DND-41 (cell line): ENCODE results near the gene FHOD1.

Source experiments
- ATAC-seq: fragments of 200-7000 bp; cut with Tn5 transposase; 3 replicates; pipeline ENCODE4 v1.9.1; 2021; ENCODE audit warnings: low read depth; ENCODE audit not compliant: insufficient read depth
- DNase-seq: peaks from one replicate; pipeline ENCODE4 v3.0.0-alpha.2; 2020
- H2AFZ ChIP-seq: 2 replicates; pipeline ENCODE4 v1.6.0; 2012; ENCODE audit warnings: low read depth, low read length
- H3K27ac ChIP-seq: 2 replicates; pipeline ENCODE4 v1.5.1; 2012; ENCODE audit warnings: low read length, inconsistent platforms
- H3K27me3 ChIP-seq: fragments of 200-600 bp; sonication (generic); 2 replicates; pipeline ENCODE4 v1.6.0; 2012; ENCODE audit warnings: low read length, mild to moderate bottlenecking, inconsistent platforms; ENCODE audit not compliant: insufficient read depth, poor library complexity
- H3K36me3 ChIP-seq: 2 replicates; pipeline ENCODE4 v1.5.1; 2012; ENCODE audit warnings: low read length, inconsistent platforms; ENCODE audit not compliant: insufficient read depth
- H3K4me1 ChIP-seq: 2 replicates; pipeline ENCODE4 v1.5.1; 2012; ENCODE audit warnings: mild to moderate bottlenecking, low read length; ENCODE audit not compliant: insufficient read depth
- H3K4me2 ChIP-seq: 2 replicates; pipeline ENCODE4 v1.6.0; 2012; ENCODE audit warnings: mild to moderate bottlenecking, moderate library complexity, low read length, inconsistent platforms; ENCODE audit not compliant: insufficient read depth
- H3K4me3 ChIP-seq, 2 experiments: fragments of 200-600 bp in 1 of 2; shearing (Covaris generic) in 1 of 2; 2 replicates each; pipeline ENCODE4 v1.5.1; 2012 to 2016; ENCODE audit warnings: inconsistent platforms in 2 of 2, low read length in 2 of 2, mild to moderate bottlenecking in 2 of 2, low read depth in 1 of 2, moderate library complexity in 1 of 2
- H3K79me2 ChIP-seq: 2 replicates; pipeline ENCODE4 v1.6.0; 2012; ENCODE audit warnings: low read length, inconsistent platforms; ENCODE audit not compliant: insufficient read depth
- H3K9ac ChIP-seq: 2 replicates; pipeline ENCODE4 v1.6.0; 2012; ENCODE audit warnings: low read depth, mild to moderate bottlenecking, inconsistent platforms, low read length, moderate library complexity
- H3K9me3 ChIP-seq: 2 replicates; pipeline ENCODE4 v1.5.1; 2012; ENCODE audit warnings: low read length, moderate library complexity, mild to moderate bottlenecking, inconsistent platforms; ENCODE audit not compliant: insufficient read depth, severe bottlenecking
- H4K20me1 ChIP-seq: 2 replicates; pipeline ENCODE4 v1.6.0; 2012; ENCODE audit warnings: low read length; ENCODE audit not compliant: insufficient read depth
- EZH2 ChIP-seq: IDR thresholded peaks from 3 replicates; pipeline ENCODE4 v1.6.1; 2012; ENCODE audit warnings: borderline replicate concordance, low read depth, mild to moderate bottlenecking, moderate library complexity, low read length, inconsistent platforms; ENCODE audit not compliant: severe bottlenecking
- TF ChIP-seq, protein P1 (sequence below): IDR thresholded peaks from 2 replicates; pipeline ENCODE4 v1.5.1; 2012; ENCODE audit warnings: borderline replicate concordance, low read length, moderate library complexity, mild to moderate bottlenecking; ENCODE audit not compliant: poor library complexity, severe bottlenecking; ENCODE audit errors: extremely low read depth

Gene FHOD1

DNA sequence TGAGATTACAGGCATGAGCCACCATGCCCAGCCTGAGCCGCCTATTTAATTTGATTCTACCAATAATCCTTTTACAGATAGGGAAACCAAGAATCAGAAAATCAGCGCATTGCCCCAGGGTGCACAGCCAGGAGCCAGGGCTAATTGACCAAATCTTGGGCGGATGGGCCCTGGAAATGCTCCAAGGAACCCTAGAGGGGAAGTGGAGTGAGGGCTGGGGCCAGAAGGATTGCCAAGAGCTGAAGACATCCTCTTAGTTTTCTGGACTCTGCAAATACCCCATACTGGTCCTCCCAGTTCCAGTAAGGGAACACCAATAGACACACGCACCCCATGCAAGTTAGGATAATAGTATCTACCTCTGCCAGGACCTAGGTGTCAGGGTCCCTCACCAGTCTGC is 3.8 kb downstream of the FHOD1 start:
- Histone ChIP-seq H3K4me3 (no peak overlapping the region), H3K4me2 (no peak overlapping the region), H2AFZ (no peak overlapping the region), H3K9ac (no peak overlapping the region), H3K4me1 (peaks cover 48% of the 10 kb centered on the region), H3K36me3 (peaks cover 3% of the 10 kb centered on the region; the same call in 1 of the 2 replicates), H3K9me3 (no peaks in the 10 kb centered on the region), H3K27me3 (peaks cover 4% of the 10 kb centered on the region), H4K20me1 (peaks cover 22% of the 10 kb centered on the region), H3K27ac (no peak overlapping the region), H3K79me2 (peaks cover 7% of the 10 kb centered on the region; the same call in 1 of the 2 replicates)
- TF ChIP-seq, protein P1, sequence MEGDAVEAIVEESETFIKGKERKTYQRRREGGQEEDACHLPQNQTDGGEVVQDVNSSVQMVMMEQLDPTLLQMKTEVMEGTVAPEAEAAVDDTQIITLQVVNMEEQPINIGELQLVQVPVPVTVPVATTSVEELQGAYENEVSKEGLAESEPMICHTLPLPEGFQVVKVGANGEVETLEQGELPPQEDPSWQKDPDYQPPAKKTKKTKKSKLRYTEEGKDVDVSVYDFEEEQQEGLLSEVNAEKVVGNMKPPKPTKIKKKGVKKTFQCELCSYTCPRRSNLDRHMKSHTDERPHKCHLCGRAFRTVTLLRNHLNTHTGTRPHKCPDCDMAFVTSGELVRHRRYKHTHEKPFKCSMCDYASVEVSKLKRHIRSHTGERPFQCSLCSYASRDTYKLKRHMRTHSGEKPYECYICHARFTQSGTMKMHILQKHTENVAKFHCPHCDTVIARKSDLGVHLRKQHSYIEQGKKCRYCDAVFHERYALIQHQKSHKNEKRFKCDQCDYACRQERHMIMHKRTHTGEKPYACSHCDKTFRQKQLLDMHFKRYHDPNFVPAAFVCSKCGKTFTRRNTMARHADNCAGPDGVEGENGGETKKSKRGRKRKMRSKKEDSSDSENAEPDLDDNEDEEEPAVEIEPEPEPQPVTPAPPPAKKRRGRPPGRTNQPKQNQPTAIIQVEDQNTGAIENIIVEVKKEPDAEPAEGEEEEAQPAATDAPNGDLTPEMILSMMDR = no peak
- no peak for TF ChIP-seq EZH2
- DNase-seq = no peak
- ATAC-seq = no peak

DNA sequence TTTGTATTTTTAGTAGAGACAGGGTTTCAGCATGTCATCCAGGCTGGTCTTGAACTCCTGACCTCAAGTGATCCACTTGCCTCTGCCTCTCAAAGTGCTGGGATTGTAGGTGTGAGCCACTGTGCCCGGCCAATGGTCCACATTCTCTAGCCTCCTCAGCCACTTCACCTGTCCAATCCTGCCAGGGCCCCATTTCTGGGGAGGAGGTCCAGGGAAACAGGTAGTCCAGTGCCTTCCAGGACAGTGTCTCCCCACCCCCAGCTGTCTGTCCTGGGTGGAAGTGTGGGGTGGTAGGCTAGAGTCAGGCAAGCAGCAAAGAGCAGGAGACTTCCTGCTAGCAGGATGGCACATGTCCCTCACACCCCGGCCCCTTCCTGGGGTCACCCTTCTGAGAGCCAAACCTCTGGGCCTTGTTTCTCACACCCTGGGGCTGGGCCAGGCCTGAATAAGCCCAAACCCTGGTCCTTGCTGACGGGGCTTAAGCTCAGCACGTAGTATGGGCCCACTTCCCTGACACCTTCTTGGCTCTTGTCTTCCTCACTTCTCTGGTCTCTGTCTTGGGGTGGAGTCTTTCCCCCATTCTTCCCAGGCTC is 5.0 kb downstream of the FHOD1 start:
- Histone ChIP-seq H4K20me1 (peaks cover 22% of the 10 kb centered on the region), H3K9me3 (no peaks in the 10 kb centered on the region), H3K9ac (no peak overlapping the region), H3K27ac (no peak overlapping the region), H3K27me3 (no peaks in the 10 kb centered on the region), H3K4me1 (peaks cover 39% of the 10 kb centered on the region), H3K4me3 (no peak overlapping the region), H3K4me2 (no peak overlapping the region), H2AFZ (no peak overlapping the region), H3K36me3 (peaks cover 11% of the 10 kb centered on the region), H3K79me2 (peaks cover 7% of the 10 kb centered on the region; the same call in 1 of the 2 replicates)
- ATAC-seq = no peak
- TF ChIP-seq, protein P1 = no peak
- TF ChIP-seq EZH2 = no peak
- no peak for DNase-seq

DNA sequence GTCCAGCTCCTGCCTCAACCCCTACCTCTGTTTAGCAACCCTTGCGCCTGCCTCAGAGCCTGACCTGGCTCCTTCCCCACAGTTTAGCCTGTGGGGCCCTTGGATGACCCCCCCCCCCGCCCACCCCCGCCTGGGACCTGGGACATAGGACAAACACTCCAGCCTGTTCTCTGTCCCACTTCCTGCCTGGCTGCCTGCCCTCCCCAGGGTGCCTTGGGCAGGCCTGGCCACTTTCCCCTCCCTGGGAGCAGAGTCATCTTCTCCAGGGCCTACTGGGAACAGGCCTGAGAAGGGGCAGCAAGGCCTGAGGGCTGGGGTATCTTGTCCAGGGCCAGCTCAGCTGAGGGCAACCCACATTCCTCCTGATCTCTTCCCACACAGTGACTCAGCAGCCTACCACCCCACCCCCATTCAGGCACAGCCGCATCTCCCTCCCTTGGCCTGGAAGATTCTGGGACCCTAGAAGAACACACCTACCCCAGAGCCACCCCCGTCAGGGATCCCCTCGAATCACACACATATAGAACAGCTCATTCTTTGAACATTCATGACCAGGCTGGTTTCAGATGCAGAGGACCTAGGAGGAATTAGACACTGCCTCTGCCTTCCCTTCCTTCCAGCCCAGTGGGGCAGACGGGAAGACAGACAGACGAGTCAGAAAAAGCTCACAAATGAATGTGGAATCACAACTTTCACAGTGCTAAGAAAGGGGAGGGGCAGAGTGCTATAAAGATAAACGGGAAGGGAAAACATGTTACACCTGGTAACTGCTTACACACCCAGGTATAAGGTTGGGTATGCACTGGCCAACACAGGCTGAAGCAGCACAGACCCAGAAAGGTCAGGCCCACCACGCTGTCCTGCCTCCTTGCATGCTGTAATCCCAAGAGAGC is 6.0 kb downstream of the FHOD1 start:
- ATAC-seq (no peak), DNase-seq (no peak)
- Histone ChIP-seq H3K36me3 (peaks cover 16% of the 10 kb centered on the region), H4K20me1 (peaks cover 22% of the 10 kb centered on the region), H3K79me2 (peaks cover 7% of the 10 kb centered on the region; the same call in 1 of the 2 replicates), H3K4me3 (no peak overlapping the region), H3K4me1 (peaks cover 38% of the 10 kb centered on the region), H3K9ac (no peak overlapping the region), H3K4me2 (no peak overlapping the region), H2AFZ (no peak overlapping the region), H3K27ac (no peak overlapping the region), H3K27me3 (no peaks in the 10 kb centered on the region), H3K9me3 (no peaks in the 10 kb centered on the region)
- TF ChIP-seq EZH2 = no peak
- TF ChIP-seq, protein P1 = no peak
